Measurements from ENCODE around the gene ADCY6.
A peak's percentile ranks its signal among the peaks of the same experiment; 100 is the strongest.

ADCY6 gene

GRCh38 chr12:48819986-48820725, 31.3 kb upstream of the ADCY6 start:
- DNase-seq (ENCODE audit: low spot score in 2 of 2) (no peak), ATAC-seq (no peak)
- H3K36me3 Mint-ChIP-seq, result peaks cover 5% of the 10 kb centered on the region
- H3K4me3 Mint-ChIP-seq, result peak overlapping the region; percentile 91
- H3K27ac Mint-ChIP-seq, result peak overlapping the region; percentile 53
- H3K4me1 Mint-ChIP-seq, result peaks cover 73% of the 10 kb centered on the region
- no peaks in the 10 kb centered on the region for H3K9me3 Mint-ChIP-seq

- Mint-ChIP-seq H3K9me3 (no peaks in the 10 kb centered on the region), H3K4me1 (peaks cover 72% of the 10 kb centered on the region), H3K27ac (no peak overlapping the region), H3K36me3 (peaks cover 5% of the 10 kb centered on the region), H3K4me3 (peak overlapping the region; percentile 91)
- peak; percentile 1 for ATAC-seq
- DNase-seq (ENCODE audit: low spot score in 2 of 2), result no peak
Measured at GRCh38 chr12:48818831-48819590, 30.1 kb upstream of the ADCY6 start.

DNA sequence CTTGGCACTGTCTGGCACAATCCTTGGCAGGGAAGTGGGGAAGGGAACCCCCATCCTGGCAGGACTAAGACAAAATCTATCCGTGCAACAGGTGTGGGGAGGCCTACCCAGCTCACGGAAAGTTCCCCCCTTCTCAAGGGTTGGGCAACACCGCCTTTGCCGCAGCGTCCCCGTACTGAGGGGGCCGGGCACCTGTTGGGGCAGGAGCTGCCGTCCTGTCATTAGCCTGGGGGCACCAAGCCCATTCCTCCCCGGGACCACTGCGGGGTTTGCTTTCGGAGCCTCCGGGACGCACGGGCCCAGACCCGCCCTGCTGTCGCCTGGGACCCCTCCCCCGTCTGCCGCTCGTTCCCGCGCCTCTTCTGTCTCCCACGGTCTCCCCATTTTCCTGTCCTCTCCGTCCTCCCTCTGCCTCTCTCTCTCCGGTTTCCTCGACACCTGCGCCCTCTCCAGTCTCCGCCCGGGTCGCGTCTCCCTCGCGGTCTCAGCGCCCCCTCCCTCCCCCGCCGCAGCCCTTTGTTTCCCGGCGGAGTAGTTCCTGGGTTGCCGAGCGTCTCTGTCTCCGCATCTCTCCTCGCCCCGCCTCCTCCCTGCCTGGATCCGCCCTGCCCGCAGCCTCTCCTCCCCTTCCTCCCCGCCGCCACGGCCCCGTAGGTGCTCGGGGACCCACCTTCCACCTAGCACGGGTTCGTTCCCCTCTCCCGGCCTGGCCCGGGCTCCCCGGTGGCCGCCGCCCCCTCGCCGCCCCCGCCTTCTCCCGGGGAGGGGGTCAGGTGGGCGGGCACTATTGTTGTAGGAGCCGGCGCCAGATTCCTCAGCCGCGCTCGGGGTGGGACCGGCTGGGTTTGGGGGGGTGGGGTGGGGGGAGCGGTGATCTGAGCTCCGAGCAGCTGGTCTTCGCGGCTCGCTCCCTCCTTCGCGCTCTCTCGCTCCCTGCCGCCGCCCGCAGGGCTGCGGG, 29.3 kb upstream of the ADCY6 start, which contains the start of gene CACNB3:
Gene CACNB3, plus strand, starts transcription at position 624 of the 958 bp plus-strand sequence. CDS start 434 bp downstream, outside the sequence.
- Mint-ChIP-seq H3K27ac (no peak within 1 kb of the TSS), H3K36me3 (peaks cover 5% of the 10 kb centered on the region), H3K4me3 (peak within 1 kb of the TSS; percentile 91), H3K9me3 (no peaks in the 10 kb centered on the region), H3K4me1 (peaks cover 71% of the 10 kb centered on the region)
- ATAC-seq, result peak; percentile 65
- peak; percentile 58 to 86 for DNase-seq (ENCODE audit: low spot score in 2 of 2)

GRCh38 chr12:48816143-48816854, 27.4 kb upstream of the ADCY6 start:
- Mint-ChIP-seq H3K4me3 (peak overlapping the region; percentile 91), H3K36me3 (peaks cover 5% of the 10 kb centered on the region), H3K4me1 (peaks cover 73% of the 10 kb centered on the region), H3K9me3 (no peaks in the 10 kb centered on the region), H3K27ac (no peak overlapping the region)
- ATAC-seq, result no peak
- DNase-seq (ENCODE audit: low spot score in 2 of 2), result no peak

- ATAC-seq, result peak; percentile 58
- Mint-ChIP-seq H3K27ac (peak overlapping the region; percentile 92), H3K9me3 (no peaks in the 10 kb centered on the region), H3K4me1 (peaks cover 76% of the 10 kb centered on the region), H3K4me3 (peak overlapping the region; percentile 91), H3K36me3 (peaks cover 3% of the 10 kb centered on the region)
- peak in 1 of 2 donors; percentile 17 for DNase-seq (ENCODE audit: low spot score in 2 of 2)
Measured at GRCh38 chr12:48815126-48816110, 26.5 kb upstream of the ADCY6 start.

GRCh38 chr12:48814262-48815125, 25.6 kb upstream of the ADCY6 start:
- DNase-seq (ENCODE audit: low spot score in 2 of 2) (peak; percentile 94 to 95), ATAC-seq (peak; percentile 87)
- H3K27ac Mint-ChIP-seq, result peak overlapping the region; percentile 92
- H3K4me3 Mint-ChIP-seq, result peak overlapping the region; percentile 91
- no peaks in the 10 kb centered on the region for H3K36me3 Mint-ChIP-seq
- no peaks in the 10 kb centered on the region for H3K9me3 Mint-ChIP-seq
- H3K4me1 Mint-ChIP-seq, result peaks cover 66% of the 10 kb centered on the region

DNA sequence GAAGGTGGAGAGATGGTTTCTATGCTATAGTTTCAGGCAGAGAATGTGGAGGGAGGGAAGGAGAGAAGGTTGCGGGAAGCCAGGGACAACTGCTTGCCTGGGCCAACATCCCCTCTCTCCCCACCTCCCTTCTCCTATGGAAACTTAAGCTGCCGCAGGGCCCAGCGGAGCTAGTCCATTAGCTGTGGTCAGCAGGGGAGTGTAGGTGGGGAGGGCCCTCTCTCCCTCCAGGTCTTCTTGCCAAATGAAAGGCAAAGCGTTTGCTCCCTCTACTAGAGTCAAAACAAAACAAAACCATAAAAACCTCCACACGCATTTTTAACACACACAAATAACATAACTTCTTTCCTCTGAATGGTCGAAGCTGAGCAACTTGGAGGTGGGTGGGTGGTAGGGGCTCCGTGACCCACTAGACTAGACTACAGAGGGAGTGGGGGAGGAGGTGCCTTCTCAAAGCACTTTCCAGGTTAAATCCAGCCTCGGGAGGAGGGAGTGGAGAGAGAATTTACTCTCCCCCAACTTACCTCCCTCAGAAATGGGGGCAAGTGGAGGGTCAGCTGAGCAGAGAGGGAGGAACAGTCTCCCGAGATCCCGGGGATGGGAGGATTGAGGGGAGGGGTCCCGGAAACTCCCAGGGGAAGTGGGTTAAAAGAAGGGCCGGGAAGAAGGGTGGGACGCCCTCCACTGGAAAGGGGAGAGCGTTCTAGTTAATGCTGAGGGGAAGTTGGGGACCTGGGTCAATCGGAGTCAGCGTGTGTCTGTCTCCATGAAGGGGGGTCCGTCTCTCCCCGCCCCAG, 24.8 kb upstream of the ADCY6 start:
- Mint-ChIP-seq H3K4me1 (peaks cover 58% of the 10 kb centered on the region), H3K27ac (peak overlapping the region; percentile 92), H3K4me3 (peak overlapping the region; percentile 91), H3K36me3 (no peaks in the 10 kb centered on the region), H3K9me3 (no peaks in the 10 kb centered on the region)
- ATAC-seq, result no peak
- DNase-seq (ENCODE audit: low spot score in 2 of 2), result no peak

- no peaks in the 10 kb centered on the region for H3K36me3 Mint-ChIP-seq
- ATAC-seq (no peak), DNase-seq (ENCODE audit: low spot score in 2 of 2) (no peak)
- H3K27ac Mint-ChIP-seq, result peak overlapping the region; percentile 75
- H3K9me3 Mint-ChIP-seq, result no peaks in the 10 kb centered on the region
- peak overlapping the region; percentile 47 for H3K4me3 Mint-ChIP-seq
- H3K4me1 Mint-ChIP-seq, result peaks cover 48% of the 10 kb centered on the region
Measured at GRCh38 chr12:48812389-48812788, 23.5 kb upstream of the ADCY6 start.

DNA sequence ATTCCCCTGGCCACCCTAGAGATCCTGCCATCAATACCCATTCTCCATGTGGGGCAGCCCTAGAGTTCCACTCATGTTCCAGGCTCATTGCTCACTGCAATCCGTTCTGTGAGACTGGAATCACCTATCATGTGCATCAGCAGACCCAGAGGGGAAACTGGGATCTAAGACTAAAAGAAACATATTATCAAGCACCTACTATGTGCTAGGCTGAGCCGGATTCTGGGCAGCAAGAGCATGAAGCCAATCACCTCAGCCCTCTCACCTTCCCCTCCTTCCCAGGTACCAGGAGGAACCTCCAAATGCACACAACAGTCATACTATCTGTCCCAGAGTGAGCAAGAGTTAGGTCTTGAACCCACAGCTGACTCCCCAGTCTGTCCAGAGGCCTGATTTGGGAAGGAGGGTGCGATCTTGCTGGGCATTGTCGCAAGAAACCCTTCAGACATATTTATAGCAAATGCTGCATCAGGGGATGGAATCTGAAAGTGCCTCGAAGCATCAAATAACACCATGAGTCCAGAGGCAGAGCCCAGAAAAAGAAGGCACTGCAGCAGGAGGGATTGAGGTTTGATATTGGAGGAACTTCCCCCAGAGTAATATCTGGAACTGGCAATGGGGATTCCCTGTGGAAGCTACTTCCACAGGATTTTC, 22.7 kb upstream of the ADCY6 start:
- H3K4me3 Mint-ChIP-seq, result no peak overlapping the region
- DNase-seq (ENCODE audit: low spot score in 2 of 2) (no peak), ATAC-seq (no peak)
- peaks cover 40% of the 10 kb centered on the region for H3K4me1 Mint-ChIP-seq
- H3K9me3 Mint-ChIP-seq, result no peaks in the 10 kb centered on the region
- H3K36me3 Mint-ChIP-seq, result no peaks in the 10 kb centered on the region
- peak overlapping the region; percentile 32 for H3K27ac Mint-ChIP-seq

GRCh38 chr12:48810903-48811431, 22.1 kb upstream of the ADCY6 start:
- Mint-ChIP-seq H3K4me1 (peaks cover 34% of the 10 kb centered on the region), H3K9me3 (no peaks in the 10 kb centered on the region), H3K4me3 (no peak overlapping the region), H3K27ac (peak overlapping the region; percentile 32), H3K36me3 (no peaks in the 10 kb centered on the region)
- no peak for DNase-seq (ENCODE audit: low spot score in 2 of 2)
- no peak for ATAC-seq

GRCh38 chr12:48807981-48808380, 19.1 kb upstream of the ADCY6 start:
- Mint-ChIP-seq H3K36me3 (no peaks in the 10 kb centered on the region), H3K9me3 (no peaks in the 10 kb centered on the region), H3K27ac (no peak overlapping the region), H3K4me3 (no peak overlapping the region), H3K4me1 (peaks cover 14% of the 10 kb centered on the region)
- ATAC-seq (no peak), DNase-seq (ENCODE audit: low spot score in 2 of 2) (no peak)

GRCh38 chr12:48803675-48804074, 14.8 kb upstream of the ADCY6 start:
- Mint-ChIP-seq H3K27ac (no peak overlapping the region), H3K4me3 (no peak overlapping the region), H3K36me3 (no peaks in the 10 kb centered on the region), H3K4me1 (no peaks in the 10 kb centered on the region), H3K9me3 (no peaks in the 10 kb centered on the region)
- ATAC-seq, result no peak
- no peak for DNase-seq (ENCODE audit: low spot score in 2 of 2)
